NCI-H1092 (cell line): ENCODE results near the gene MYO18B.

Experiments
- DNase-seq: peaks from one replicate; lab custom pipeline; 2025; lab: John Stamatoyannopoulos, UW

The MYO18B gene

DNA sequence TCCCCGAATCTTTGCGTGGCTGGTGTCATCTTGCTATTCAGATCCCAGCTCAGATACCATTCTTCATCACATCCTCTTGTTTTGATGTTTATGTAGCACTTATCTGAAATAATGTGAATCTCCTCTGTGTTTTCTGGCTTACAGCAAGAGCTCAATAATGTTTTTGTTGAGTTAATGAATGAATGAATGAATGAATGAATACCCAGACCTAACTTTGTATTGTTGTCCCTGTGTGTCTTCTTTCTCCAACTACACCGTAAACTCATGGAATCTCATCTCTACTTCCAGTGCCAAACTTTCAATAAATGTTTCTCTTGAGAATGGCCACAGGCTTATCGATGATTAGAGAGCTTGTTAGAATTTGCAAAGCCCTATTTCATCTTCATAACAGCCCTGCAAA lies 110.2 kb downstream of the MYO18B start:
- no peak for DNase-seq

DNA sequence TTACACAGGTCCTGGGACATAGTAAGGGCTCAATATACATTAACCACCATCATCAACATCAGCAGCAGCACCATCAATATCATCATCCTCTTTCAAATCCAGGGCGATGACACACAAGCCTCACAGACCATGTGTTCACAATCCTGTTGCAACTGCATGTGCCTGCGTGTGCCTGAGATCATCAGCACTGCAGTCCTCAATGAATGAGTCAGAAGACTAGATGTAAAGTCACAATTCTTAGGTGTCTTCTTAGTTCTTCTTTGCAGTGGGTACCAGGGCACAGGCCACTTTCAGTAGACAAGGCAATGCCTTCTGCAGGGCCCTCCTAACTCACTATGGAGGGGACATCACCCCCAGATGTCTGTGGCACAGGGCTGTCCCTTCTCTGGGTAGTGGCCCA lies 111.1 kb downstream of the MYO18B start:
- no peak for DNase-seq

GRCh38 chr22:25853501-25854284 lies 111.7 kb downstream of the MYO18B start:
- DNase-seq: peak; percentile 20

GRCh38 chr22:25869771-25870170 lies 127.8 kb downstream of the MYO18B start:
- no peak for DNase-seq

DNA sequence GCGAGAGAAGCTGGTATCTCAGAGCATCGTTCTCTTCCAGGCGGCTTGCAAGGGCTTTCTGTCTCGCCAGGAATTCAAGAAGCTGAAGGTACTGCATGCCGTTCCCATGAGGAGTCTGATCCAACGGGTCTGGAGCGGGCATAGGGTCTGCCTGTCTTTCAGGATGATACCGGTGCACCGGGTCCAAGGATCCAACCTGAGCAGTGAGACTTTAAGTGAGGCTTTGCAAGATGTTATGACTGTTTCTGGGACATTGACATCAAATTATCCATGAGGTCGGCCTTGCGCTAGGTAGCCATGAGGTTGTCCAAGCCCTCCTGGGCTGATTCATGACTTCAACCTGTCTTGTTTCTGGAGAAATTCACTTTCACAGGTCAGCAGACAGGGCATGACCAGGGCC lies 132.3 kb downstream of the MYO18B start:
- no peak for DNase-seq

DNA sequence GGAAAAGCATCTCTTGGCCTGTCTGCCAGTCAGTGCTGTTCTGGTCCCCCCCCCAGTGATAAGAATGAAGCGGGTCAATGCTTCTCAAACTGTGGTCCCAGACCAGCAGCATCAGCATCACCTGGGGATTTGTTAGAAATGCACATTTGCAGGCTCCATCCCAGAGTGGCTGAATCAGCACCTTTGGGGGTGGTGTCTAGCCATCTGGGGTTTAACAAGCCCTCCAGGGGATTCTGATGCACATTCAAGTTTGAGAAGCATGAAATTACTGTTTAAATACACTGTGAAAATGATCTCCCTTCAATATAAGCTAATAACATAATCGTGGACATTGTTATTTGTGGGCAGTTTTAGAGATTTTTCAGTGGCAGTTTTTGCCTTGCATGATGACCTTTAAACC lies 133.5 kb downstream of the MYO18B start:
- DNase-seq: no peak

DNA sequence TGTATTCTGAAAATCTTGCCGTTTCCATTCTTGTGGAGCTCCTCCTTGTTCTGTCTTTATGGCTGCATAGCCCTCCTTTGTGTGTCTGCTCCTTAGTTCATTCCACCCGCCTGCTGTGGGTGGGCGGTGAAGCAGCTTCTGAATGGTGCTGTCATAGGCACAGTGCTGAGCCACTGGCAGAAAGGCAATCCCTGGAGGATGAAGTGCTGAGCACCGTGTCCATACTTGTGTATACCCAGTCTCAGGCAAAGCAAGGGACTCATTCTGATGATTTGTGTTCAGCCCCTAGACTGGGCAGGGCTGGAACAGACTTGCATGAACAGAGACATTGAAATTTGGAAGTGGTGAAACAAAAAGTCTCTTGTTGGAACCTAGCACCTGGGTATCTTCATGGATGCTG lies 134.9 kb downstream of the MYO18B start:
- DNase-seq: no peak

DNA sequence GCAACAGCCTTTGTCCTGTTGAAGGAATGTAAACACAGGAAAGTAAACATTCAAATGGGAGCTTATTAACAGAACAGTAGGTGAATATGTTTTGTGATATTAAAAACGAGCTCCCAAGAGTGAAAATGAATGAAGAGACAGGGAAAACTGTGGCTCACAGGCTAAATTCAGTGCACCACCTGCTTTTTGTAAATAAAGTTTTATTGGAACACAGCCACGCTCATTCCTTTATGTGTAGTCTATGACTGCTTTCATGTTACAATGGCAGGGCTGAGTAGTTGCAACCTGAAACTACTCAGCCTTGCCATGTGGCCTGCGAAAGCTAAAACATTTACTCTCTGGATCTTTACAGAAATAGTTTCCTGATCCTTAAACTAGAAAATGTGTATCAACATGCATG lies 136.9 kb downstream of the MYO18B start:
- no peak for DNase-seq

- DNase-seq: no peak
Measured at GRCh38 chr22:25880524-25880923, 138.5 kb downstream of the MYO18B start.

DNA sequence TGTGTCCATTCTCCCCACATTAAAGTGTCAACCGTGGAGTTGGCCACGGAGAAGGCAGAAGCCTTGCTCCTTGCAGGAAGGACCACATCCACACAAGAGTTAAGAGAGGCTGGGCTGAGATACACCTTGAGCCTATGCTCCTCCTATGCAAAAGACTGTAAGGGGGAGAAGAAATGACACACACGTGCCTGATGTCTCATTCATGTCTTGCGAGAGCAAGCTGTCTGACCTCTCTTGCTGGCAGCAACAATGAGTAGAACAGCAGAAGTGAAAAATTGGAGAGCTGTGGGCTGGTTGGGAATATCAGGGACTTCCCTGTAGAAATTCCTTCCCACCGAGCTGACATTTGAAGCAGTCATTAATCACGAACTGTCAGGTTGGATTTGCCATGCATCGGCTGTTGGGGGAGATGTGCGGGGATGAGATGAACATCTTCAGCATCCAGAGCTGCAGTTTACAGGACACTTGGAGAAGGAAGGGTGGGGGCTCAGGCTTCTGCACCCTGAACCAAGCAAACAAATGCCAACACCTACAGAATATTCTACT lies 139.3 kb downstream of the MYO18B start:
- DNase-seq: no peak

- no peak for DNase-seq
Measured at GRCh38 chr22:25882360-25882759, 140.4 kb downstream of the MYO18B start.

GRCh38 chr22:25883482-25884033 lies 141.6 kb downstream of the MYO18B start:
- no peak for DNase-seq

DNA sequence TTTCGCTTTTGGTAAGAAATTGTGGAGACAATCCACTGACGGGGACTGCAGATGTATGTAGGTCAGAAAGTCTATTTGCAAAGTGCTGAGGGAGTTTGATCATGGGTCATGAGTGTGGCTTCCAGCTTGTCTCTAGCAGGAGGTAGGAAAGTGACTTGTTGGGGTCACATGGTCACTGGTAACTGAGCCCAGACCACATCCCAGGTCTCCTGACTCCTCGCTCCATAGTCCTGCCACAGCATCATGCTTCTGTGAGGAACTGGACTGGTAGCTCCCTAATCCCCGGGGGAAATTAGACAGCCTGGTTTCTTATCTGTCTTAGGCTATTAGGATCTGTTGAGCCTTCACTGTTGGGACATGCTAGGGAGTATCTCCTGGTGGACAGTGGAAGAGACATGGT lies 142.1 kb downstream of the MYO18B start:
- DNase-seq: no peak

DNA sequence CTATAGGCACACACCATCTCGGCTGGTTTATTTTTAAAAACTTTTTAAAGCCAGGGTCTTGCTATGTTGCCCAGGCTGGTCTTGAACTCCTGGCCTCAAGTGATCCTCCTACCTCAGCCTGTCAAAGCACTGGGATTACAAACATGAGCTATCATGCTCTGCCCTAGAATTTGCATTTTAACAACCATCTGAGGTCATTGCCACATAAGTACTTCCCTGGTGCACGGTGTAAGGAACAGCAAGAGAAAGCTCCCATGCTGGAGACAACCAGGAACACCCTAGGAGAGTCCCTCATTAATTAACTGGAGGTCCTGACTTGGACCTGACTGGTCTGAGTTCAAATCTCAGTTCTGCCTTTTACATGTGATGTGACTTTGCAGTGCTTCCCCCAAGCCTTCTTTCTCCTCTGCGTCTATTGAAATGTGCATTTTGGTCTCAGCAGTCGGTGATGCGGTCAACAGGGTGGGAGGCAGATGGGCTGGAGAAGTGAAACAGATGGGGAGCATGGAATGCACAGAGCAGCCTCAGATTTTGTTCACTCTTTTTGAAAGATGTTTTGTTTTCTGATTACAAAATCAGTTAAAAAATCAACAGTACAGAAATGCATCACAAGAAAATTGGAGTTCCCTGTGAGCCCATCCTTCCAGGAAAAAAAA lies 146.5 kb downstream of the MYO18B start:
- no peak for DNase-seq

GRCh38 chr22:25890651-25891050 lies 148.7 kb downstream of the MYO18B start:
- no peak for DNase-seq

DNA sequence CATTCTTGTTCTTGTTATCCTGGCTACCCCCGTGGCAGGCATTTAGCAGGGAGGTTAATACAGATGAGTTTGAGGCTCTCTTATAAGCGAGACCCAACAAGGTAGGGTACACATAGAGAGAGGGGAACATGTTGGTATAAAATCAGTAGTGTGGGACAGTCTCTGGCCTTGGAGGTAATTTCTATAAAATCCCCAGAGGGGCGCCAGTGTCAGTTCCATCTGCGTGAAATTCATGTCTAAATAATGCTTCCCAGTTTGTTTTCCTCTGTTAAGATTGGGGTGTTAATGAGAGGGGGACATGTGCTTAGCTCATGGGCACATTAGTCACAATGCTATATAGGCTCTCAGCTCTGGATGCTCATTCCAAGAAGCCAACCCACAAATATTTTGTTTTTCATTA lies 150.7 kb downstream of the MYO18B start:
- no peak for DNase-seq

- DNase-seq: no peak
Measured at GRCh38 chr22:25895678-25896077, 153.7 kb downstream of the MYO18B start.

- peak; percentile 8 for DNase-seq
Measured at GRCh38 chr22:25896098-25896497, 154.1 kb downstream of the MYO18B start.

- DNase-seq: no peak
Measured at GRCh38 chr22:25896592-25896991, 154.6 kb downstream of the MYO18B start.

- no peak for DNase-seq
Measured at GRCh38 chr22:25898707-25899365, 156.8 kb downstream of the MYO18B start.

DNA sequence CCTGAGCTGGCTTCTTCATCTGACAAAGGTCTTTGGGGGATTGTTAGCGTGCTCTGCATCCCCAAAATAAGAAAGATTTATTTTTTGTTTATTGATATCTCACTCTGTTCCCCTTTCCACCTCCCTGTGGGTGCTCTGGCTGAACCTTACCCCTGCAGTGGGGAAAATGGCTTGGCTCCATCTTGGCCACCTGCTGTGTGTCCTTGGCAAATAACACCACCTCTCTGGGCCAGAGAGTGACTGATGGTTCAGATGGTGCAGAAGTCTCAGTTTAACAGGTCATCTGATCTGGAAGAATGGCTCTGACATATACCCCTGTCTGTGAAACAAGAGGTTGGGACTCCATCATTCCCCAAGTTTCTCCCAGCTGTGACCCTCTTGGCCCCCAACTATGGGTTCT lies 157.6 kb downstream of the MYO18B start:
- DNase-seq: no peak

GRCh38 chr22:25900390-25900789 lies 158.4 kb downstream of the MYO18B start:
- DNase-seq: no peak

DNA sequence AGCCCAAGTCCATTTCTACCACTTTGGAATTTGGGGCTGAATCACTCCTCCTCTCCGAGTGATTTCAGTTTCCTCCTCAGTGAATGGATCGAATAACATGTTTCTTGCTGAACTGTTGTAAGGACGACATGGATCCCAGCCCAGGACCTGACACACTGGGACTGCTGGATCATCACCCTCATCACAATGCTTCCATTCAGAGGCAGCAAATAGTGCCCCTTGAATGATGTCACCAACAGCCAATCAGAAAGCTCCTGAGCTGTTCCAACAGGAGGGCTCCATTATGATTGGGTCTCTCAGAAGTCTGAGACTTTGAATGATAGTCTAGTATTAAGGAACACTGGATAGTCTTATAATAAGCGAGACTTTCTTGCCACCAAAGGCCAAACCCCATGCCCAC lies 158.9 kb downstream of the MYO18B start:
- DNase-seq: no peak
